GM21447 (cell line): Measurements from ENCODE around the gene PRSS56.
A peak's percentile ranks its signal among the peaks of the same experiment; 100 is the strongest.

Experiments
- ATAC-seq: cut with Tn5 transposase; IDR thresholded peaks from one replicate; pipeline ENCODE4 v1.9.1; 2021; ENCODE audit not compliant: unreplicated experiment

PRSS56 gene

DNA sequence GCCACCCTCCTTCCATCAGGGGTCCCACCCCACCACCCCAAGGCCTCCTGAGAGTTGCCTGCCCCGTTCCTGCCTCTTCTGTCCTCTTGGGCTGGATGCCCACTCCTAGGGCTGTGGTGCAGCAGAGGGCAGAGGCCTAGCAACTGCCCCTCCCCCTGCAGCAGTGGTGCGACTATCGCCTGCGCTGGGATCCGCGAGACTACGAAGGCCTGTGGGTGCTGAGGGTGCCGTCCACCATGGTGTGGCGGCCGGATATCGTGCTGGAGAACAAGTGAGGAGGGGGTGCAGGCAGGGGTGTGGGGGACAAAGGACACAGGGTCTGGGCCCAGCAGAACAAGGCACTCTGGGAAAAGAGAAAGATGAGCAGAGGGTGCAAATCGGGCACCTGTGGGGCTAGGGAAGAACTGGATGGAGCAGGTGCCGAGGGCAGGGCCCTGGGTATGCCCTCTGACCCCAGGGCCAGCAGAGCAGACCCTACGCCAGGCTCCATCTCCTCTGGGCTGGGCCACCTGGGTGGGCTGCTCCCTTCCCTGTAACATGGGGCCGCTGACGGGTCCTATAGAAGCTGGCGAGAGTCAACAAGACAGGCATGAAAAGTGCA, 20.4 kb downstream of the PRSS56 start:
- ATAC-seq = no peak

- no peak for ATAC-seq
These were observed 21.2 kb downstream of the PRSS56 start for GRCh38 chr2:232541195-232541960.

DNA sequence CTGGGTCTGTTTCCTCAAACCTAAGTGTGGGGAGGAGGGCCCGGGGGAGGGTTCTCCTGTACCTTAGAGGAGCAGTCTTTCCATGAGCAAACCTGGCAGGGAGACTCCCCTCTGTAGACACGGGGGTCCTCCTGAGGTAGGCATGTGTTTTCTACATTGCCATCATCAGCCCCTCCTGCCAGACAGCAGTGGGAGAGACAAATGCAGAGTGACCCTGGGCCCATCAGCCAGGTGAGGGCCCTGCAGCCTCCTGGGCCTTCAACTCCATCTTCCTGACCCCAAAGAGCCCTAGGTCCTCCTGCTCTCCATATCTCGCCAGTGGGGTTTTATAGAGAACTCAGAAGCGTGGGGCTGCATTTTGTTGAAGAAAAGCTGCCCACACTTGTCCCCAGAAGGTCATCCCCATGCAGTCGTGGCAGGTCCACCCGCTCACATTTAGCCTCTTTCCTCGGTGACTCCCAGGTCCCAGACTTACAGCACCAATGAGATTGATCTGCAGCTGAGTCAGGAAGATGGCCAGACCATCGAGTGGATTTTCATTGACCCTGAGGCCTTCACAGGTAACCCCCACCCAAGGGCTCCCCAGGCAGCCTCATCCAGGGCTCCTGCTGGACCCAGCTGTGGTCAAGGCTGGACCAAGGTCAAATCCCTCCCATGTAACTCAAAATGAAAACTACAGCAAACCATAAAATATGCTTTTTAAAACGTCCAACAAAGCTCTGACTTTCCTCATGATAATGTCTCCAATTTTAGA, 21.9 kb downstream of the PRSS56 start:
- ATAC-seq = no peak

- no peak for ATAC-seq
These were observed 22.7 kb downstream of the PRSS56 start for GRCh38 chr2:232542715-232543467.

DNA sequence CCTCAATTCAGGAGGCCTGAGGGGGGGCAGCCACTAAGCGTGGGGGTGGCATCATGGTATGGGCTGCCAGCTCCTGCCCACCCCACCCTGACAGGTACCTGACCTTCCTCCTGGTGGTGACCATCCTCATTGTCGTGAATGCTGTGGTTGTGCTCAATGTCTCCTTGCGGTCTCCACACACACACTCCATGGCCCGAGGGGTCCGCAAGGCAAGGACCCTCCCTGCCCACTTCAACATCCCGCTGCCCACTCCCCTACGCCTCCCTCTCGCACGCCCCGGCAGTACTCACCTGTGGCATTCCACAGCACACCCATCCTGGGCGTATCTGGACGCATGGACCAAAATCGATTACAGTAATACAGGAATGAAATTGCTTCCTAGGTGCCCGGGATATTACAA, 23.3 kb downstream of the PRSS56 start:
- no peak for ATAC-seq

GRCh38 chr2:232543928-232544631, 23.9 kb downstream of the PRSS56 start:
- ATAC-seq = no peak

DNA sequence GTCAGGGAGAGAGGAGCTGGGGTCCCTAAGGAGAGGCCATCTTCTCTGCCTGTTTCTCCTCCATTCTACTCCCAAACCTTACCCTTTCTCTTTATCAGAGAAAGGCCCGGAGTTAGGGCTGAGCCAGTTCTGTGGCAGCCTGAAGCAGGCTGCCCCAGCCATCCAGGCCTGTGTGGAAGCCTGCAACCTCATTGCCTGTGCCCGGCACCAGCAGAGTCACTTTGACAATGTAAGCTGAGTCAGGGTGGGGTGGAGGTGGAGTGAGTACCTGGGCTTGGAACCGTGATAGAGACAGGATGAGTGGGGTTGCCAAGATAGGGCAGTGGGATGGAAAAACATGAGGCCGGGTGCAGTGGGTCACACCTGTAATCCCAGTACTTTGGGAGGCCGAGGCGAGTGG, 24.5 kb downstream of the PRSS56 start:
- no peak for ATAC-seq

- ATAC-seq = no peak
These were observed 25.6 kb downstream of the PRSS56 start for GRCh38 chr2:232545511-232546375.

GRCh38 chr2:232547991-232548390, 27.8 kb downstream of the PRSS56 start:
- no peak for ATAC-seq

- ATAC-seq = no peak
These were observed 29.6 kb downstream of the PRSS56 start for GRCh38 chr2:232549655-232550353.

DNA sequence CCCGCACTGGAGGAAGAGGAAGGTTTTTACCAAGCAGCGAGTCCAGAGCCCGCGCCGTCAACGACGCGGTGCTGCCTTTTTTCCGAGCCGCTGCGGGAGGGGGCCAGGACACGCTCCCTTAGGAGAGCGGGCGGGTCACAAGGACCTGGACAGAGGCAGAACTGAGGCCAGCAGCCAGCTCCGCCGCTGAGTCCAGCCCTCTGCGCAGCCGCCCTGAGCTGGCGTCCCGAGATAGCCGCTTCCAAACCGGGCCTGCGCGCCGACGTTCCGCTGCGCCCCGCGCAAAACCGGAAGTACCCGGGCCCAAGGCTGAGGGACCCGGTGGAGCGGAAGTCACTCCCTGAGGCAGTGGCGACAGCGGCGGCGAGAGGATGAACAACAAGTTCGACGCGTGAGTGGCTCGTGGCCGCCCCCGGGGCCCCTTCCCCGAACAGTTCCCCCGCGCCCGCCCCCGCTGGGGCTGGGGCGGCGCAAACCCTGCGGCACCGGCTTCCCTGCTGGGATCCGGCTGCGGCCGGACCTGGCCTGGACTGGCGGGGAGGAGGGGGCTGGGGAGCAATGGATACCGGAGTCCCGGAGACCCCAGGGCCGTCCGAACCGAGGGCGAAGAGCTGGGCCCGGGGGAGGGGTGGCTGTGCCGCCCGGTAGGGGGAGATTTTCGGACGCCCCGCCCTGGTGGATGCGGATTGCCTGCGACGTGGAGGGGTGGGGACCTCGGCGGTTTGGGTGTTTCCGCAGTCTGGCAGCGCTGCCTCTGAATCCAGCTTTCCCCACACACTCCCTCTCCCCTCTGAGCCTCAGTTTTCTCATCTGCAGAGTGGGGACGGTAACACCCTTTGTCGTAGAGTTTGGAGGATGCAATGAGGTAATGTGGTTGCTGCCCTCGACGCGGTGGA, 30.4 kb downstream of the PRSS56 start, which contains the start of the genes EIF4E2 and TIGD1:
Gene EIF4E2, plus strand, starts transcription at position 336 of the 896 bp plus-strand sequence. Its CDS starts 36 bp downstream, at position 372.
Gene TIGD1, minus strand, starts transcription at position 204 of the 896 bp plus-strand sequence. CDS start 675 bp downstream, outside the sequence.
- ATAC-seq = peak; percentile 92

DNA sequence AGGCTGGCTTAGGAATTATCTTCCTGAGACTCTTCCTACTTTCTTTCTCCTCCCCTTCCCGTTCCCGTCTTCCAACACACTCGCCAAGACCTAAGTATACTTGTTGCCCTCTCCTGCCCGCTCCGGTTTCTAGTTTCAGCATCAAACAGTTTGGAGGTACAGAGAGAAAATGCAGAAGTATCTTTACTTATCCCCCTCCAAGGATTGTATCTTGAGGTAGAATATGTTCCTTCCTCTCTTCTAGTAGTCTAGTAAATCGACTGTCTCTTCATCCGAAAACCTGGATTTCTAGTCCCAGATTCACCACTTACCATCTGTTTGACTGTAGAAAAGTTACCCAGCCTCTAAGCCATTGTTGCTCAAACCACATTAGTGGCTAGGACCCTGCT, 31.1 kb downstream of the PRSS56 start:
- no peak for ATAC-seq

DNA sequence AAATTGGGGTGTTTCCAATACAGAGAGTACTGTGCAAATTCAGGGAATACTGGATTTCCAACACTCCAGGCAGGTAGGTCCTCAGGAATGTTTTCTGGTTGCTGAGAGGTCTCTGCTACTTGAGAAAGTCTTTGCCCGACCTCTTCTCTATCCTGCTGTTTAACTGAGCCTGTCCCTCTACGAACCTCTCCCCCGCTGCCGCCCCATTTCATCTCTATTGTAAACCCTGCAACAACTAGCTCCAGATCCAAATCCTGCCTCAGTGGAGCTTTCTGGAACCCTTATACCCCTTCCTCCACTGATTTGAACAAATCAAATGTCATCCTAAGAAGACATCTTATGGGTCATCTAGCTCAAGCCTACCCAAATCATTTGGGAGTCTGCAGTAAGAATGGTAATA, 31.6 kb downstream of the PRSS56 start:
- ATAC-seq = no peak

GRCh38 chr2:232556426-232556825, 36.2 kb downstream of the PRSS56 start:
- no peak for ATAC-seq

- no peak for ATAC-seq
These were observed 42.4 kb downstream of the PRSS56 start for GRCh38 chr2:232562515-232563151.

DNA sequence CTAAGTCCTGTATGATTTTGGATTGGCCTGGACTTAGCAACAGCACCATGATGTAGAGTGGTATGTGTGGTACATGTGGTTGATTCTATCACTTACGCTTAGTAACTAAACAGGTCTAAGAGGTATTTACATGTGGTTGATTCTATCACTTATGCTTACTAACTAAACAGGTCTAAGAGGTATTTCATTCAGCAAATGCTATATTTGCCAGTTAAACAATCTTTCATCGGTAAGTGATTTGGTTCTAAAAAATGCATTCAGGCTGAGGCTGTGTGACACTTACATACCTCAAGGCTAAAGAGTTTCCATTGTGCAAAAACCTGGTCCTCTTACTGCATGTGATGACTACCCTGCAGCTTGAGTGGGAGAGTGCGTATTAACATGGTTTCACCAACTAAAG, 43.4 kb downstream of the PRSS56 start:
- no peak for ATAC-seq

- ATAC-seq = no peak
These were observed 47.5 kb downstream of the PRSS56 start for GRCh38 chr2:232567721-232568120.
